H1 (cell line): ENCODE measurements around the gene FGF12.

Source experiments
- ATF3 ChIP-seq: IDR thresholded peaks from 2 replicates; pipeline ENCODE4 v1.6.1; 2011; ENCODE audit warnings: low read depth, mild to moderate bottlenecking, low read length; ENCODE audit not compliant: insufficient read depth
- EP300 ChIP-seq, 2 experiments: IDR thresholded peaks; 1 replicate in 1 of 2; 2 replicates in 1 of 2; pipeline ENCODE4 v1.6.1; 2011 to 2012; ENCODE audit warnings: low read depth in 2 of 2, low read length in 2 of 2, mild to moderate bottlenecking in 2 of 2, borderline replicate concordance in 1 of 2, inconsistent platforms in 1 of 2, moderate library complexity in 1 of 2
- EZH2 ChIP-seq: fragments of 200-600 bp; sonication (generic); IDR thresholded peaks from 2 replicates; pipeline ENCODE4 v1.7.1; 2012; ENCODE audit warnings: low read depth, mild to moderate bottlenecking, moderate library complexity, low read length, inconsistent platforms; ENCODE audit not compliant: severe bottlenecking
- POLR2AphosphoS5 ChIP-seq: IDR thresholded peaks from 2 replicates; pipeline ENCODE4 v1.6.1; 2011; ENCODE audit warnings: low read depth, low read length
- RAD21 ChIP-seq, 2 experiments: IDR thresholded peaks in 1 of 2; conservative IDR thresholded peaks in 1 of 2; 2 replicates each; pipeline ENCODE4 v1.6.1; 2011; ENCODE audit warnings: low read depth in 2 of 2, low read length in 2 of 2, improper control_type of control experiment in 1 of 2, inconsistent platforms in 1 of 2, mild to moderate bottlenecking in 1 of 2, moderate library complexity in 1 of 2
- RFX5 ChIP-seq: IDR thresholded peaks from 2 replicates; pipeline ENCODE4 v1.6.1; 2011; ENCODE audit warnings: low read depth, low read length, improper control_type of control experiment, borderline replicate concordance
- TEAD4 ChIP-seq: IDR thresholded peaks from 2 replicates; pipeline ENCODE4 v1.6.1; 2012; ENCODE audit warnings: low read depth, low read length, inconsistent platforms, mixed read lengths
- TF ChIP-seq, protein P1 (sequence below), 3 experiments: IDR thresholded peaks; 1 replicate in 2 of 3; 2 replicates in 1 of 3; pipeline versions ENCODE4 v1.5.1 to v1.6.1; 2011; ENCODE audit warnings: low read length in 3 of 3, mild to moderate bottlenecking in 3 of 3, inconsistent platforms in 2 of 3, low read depth in 1 of 3, moderate library complexity in 1 of 3; ENCODE audit not compliant: insufficient read depth in 1 of 3; ENCODE audit errors: control extremely low read depth in 1 of 3
- TF ChIP-seq, protein P2 (sequence below): IDR thresholded peaks from 2 replicates; pipeline ENCODE4 v1.6.1; 2012; ENCODE audit warnings: inconsistent platforms

DNA sequence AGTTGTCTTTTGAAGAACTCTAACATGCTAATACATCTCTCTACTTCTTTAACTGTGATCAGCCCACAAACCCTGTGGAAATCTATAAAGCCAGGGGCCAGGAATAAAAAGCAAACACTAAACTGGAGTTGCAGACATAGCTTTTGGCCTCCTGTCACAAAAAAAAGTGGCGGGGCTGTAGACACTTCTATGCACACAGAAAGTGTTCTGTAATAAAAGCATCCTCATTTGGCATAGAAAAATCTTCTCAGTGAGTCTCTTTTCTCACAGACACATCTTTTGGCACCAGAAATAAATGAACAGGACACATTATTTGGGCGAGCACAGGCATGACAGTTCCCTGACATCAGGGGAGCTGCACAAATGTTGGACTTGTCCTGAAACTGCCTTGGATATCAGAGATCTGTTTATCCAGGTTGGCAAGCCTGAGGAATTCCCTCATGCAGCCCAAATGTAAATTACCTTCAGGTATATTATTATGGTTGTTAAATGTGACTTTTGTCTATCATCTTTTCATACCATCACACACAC is 355.4 kb downstream of the FGF12 start:
- TF ChIP-seq, protein P1, sequence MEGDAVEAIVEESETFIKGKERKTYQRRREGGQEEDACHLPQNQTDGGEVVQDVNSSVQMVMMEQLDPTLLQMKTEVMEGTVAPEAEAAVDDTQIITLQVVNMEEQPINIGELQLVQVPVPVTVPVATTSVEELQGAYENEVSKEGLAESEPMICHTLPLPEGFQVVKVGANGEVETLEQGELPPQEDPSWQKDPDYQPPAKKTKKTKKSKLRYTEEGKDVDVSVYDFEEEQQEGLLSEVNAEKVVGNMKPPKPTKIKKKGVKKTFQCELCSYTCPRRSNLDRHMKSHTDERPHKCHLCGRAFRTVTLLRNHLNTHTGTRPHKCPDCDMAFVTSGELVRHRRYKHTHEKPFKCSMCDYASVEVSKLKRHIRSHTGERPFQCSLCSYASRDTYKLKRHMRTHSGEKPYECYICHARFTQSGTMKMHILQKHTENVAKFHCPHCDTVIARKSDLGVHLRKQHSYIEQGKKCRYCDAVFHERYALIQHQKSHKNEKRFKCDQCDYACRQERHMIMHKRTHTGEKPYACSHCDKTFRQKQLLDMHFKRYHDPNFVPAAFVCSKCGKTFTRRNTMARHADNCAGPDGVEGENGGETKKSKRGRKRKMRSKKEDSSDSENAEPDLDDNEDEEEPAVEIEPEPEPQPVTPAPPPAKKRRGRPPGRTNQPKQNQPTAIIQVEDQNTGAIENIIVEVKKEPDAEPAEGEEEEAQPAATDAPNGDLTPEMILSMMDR (IDR thresholded peaks at IDR 0.05; ENCODE audit: control extremely low read depth in 1 of 3, insufficient read depth in 1 of 3, low read depth in 1 of 3, low read length in 3 of 3): no peak
- TF ChIP-seq POLR2AphosphoS5 (no peak), ATF3 (no peak), EP300 (IDR thresholded peaks at IDR 0.05; ENCODE audit: borderline replicate concordance in 1 of 2, low read depth in 2 of 2, low read length in 2 of 2) (no peak), TEAD4 (no peak), EZH2 (no peak), RFX5 (no peak), RAD21 (IDR thresholded peaks at IDR 0.05 in 1 of 2, conservative IDR thresholded peaks at IDR 0.05 in 1 of 2; ENCODE audit: low read depth in 2 of 2, low read length in 2 of 2) (no peak)
- TF ChIP-seq, protein P2, sequence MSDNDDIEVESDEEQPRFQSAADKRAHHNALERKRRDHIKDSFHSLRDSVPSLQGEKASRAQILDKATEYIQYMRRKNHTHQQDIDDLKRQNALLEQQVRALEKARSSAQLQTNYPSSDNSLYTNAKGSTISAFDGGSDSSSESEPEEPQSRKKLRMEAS: no peak
